UCSD-AML1 (cell line): ENCODE data around the gene SLAMF7.
A peak's percentile ranks its signal among the peaks of the same experiment; 100 is the strongest.

Source experiments
- DNase-seq: peaks from one replicate; lab custom pipeline; 2025; ENCODE audit not compliant: unreplicated experiment; lab: John Stamatoyannopoulos, UW

The SLAMF7 gene

DNA sequence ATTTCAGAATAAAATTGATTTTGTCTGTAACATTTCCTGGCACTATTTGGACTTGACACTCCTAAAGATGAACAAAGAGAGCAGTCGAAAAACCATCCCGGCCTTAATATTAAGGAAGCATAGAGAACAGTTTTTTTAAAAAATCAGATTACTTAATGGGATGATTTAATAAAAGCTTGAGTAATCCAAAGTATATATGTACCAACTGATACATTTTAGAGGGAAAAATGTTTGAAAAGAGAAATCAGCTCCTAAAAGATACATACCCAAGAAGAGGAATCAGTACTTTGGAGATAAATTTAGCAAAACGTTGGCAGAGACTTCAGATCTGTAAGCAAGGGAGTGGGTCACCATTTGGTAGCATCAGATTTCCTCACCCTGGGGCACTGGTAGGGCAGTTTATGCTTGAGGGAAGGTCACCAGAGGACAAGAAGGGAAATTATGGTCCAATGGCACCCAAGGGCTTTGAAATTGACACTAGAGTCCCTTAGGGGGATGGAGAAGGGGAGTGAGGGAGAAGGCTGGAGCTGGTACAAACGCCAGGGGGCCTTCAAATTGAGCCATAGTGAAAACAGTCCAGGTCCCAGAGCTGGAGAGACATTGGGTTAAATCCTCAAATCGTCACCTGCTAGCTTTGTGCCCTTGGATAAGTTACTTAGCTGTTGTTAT is 5.9 kb downstream of the SLAMF7 start:
- DNase-seq, result no peak

DNA sequence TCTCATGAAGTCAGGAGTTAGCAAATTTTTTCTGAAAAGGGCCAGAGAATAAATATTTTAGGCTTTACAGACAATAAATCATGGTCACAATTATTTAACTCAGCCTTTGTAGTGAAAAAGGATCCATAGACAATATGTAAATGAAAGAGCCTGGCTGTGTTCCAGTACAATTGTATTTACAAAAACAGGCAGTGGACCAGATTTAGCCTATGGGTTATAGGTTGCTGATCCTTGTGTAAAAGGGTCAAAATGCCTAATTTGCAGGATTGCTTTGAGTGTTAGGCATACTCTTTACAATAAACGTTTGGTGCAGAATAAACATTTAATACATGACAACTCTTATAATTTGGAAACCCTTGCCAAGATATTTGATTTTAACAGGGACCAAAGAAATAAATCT is 6.5 kb downstream of the SLAMF7 start:
- no peak for DNase-seq

DNA sequence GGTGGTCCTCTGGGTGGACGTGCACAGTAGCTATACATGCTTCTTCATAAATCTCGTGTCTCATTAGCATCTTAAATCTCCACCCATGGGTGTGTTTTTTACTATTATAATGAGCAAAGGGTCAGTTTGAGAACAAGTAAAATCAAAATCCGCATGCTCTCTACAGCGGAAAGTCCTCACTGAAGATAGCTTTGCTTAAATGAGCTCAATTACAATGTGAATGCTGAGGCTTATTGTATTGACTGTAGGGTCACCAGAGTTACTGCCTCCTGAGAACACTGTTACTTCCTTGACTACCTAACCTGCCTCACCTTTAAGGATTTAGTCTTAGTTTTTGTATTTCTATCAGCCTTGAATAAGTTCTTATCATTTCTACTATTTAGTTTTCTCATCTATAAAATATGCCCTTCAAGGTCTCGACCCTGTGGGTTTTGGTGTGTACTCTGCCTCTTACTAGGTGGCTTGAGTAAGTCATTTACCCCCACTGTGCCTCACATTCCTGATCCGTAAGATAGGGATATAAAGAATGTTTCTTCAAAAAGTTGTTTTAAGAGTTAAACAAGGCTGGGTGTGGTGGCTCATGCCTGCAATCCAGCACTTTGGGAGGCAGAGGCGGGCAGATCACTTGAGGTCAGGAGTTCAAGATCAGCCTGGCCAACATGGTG is 7.9 kb downstream of the SLAMF7 start:
- DNase-seq, result no peak

DNA sequence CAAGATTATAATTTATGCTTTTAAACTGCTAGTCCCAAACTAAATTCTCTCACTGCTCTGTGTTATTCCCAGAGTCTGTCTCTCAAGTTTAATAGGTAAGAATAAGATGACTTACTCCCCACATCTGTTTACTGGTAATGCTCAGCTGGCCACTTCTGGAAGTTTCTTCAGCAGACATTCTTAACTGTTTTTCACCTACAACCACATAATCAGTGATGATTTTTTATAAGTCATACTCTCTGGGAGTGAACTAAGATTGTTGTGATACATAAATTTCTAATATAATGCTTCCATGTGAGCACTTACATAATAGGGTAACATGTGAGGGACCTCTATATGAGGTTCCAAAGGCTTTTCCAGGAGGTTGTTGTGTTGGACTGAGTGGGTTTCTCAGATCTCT is 8.7 kb downstream of the SLAMF7 start:
- no peak for DNase-seq

DNA sequence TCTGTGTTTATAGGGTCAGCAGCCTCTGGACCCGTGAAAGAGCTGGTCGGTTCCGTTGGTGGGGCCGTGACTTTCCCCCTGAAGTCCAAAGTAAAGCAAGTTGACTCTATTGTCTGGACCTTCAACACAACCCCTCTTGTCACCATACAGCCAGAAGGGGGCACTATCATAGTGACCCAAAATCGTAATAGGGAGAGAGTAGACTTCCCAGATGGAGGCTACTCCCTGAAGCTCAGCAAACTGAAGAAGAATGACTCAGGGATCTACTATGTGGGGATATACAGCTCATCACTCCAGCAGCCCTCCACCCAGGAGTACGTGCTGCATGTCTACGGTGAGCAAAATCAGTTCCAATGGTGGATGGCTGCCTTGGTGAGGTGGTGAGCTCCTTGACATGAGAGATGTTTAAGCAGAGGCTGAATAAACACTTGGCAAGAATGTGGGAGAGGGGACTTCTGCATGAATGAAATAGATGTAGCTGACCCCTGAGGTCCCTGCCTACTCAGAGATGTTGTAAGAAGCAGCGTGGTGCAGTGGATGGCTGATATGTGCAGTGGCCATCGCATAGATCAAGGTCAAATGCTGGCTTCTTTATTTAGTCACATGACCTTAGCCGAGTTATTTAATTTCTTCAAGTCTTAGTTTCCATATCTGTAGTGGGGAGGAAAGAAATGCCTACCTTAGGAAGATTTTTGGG is 9.3 kb downstream of the SLAMF7 start:
- DNase-seq, result no peak

DNA sequence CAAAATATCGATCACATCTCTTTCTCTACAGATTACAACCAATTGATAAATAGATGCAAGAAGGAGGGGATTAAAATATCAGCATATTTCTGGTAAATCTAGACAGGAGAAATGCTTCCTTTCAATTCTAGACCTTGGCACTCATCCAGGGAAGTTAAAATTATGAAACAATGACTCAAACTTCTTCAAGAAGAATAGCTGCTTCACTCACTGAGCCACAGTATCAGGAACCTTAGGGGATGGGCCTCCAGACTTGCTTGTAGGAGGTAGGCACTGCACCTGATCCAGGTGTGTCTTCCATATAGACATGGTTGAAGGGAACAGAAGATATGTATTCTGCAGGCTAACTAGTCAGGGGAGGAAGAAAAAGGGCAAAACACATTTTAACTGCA is 9.8 kb downstream of the SLAMF7 start:
- DNase-seq, result no peak

DNA sequence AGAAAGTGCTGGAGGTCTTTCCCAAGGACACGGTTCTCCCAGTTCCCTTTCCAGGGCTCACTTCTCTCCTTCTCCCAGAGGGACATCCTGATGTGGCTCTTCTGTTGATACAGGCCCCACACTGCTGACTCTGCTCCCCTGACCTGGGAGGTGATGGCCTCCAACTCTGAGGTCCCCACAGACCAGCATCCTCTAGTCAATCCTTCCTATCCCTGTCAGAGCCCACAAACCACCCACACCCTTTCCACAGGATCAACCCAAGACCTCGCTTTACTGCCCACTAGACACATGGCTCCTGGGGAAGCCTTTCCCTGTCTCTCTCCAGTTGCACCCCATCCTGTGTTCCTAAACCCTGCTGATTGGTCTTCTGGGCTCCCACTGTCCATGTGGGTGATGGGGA is 11.6 kb downstream of the SLAMF7 start:
- no peak for DNase-seq

DNA sequence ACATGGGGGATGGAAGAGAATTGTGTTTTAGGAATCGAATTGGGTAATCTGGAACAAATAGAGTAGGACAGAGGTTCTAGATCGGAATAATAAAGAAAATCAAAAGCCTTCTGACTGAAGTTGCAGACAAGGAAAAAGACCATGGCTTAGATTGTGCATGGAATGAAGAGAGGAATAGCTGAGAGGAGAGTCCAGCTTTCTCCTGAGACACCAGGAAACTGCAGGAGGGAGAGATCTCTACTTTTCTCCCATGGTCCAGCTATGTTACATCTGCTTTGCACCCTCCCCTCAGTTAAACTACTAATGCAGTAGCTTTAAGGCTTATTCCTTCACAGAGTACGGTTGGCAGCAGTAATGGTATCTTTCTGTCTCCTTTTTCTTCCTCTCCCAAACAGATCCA is 13.4 kb downstream of the SLAMF7 start:
- DNase-seq, result no peak

DNA sequence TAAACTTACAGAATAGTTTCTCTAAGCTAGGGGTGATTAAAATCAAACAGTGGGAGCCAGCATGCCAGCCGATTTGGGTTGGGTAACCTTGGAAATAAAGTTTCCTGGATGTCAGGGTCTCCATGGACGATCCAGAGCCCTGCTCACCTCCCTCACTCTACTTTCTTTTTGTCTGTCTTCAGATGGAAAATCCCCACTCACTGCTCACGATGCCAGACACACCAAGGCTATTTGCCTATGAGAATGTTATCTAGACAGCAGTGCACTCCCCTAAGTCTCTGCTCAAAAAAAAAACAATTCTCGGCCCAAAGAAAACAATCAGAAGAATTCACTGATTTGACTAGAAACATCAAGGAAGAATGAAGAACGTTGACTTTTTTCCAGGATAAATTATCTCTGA is 13.9 kb downstream of the SLAMF7 start:
- no peak for DNase-seq

DNA sequence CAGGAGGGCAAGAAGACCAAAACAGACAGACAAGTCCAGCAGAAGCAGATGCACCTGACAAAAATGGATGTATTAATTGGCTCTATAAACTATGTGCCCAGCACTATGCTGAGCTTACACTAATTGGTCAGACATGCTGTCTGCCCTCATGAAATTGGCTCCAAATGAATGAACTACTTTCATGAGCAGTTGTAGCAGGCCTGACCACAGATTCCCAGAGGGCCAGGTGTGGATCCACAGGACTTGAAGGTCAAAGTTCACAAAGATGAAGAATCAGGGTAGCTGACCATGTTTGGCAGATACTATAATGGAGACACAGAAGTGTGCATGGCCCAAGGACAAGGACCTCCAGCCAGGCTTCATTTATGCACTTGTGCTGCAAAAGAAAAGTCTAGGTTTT is 14.5 kb downstream of the SLAMF7 start:
- no peak for DNase-seq

DNA sequence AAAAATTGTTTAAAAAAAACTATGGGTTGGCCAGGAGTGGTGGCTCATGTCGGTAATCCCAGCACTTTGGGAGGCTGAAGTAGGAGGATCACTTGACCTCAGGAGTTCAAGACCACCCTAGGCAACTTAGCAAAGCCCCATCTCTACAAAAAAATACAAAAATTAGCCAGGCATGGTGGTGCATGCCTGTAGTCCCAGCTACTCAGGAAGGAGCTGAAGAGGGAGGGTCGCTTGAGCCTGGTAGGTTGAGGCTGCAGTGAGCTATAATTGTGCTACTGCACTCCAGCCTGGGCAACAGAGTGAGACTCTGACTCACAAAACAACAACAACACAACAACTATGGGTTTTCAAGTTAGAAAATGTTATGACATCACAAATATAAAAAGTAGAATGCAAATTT is 16.4 kb downstream of the SLAMF7 start:
- DNase-seq, result no peak

DNA sequence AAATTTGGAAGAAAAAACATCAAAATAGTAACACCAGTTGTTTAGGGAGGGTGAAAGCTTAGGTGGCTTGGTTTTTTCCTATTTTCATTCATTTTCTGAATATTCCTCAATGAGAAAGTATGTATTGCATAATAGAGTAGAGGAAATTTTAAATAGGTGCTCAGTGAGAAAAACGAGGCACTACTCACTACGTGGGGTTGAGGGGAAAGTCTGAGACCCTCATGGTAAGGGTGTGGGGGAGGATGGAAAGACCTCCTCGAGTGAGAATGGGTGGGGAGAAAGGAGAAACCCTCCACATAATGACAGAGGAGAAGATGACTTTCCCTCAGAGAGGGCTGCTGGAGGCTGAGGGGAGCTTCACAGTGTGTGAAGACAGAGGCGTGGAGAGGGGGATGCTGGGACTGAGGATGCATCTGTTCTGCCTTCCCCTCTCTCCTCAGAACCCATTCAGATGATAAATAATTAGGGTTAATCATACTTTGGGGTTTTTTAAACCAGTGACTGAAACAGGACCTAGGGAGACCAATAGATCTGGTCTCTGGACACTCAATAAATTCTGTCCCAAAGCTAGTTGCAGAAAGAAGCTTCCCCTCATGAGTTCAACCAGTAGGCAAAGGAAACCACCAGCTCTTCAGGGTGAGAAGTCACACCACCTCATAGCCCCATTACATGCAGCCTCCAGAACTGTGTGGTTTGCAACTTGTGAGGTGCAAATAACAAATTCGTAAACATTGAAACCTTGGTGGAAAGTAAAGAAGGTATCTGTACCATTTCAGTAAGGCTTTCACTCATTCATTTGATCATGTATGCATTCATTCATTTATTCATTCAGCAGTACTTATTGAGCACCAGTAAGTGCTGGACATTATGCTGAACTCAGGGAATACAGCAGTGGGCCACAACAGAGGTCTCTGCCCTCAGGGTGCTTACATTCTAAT is 17.1 kb downstream of the SLAMF7 start:
- DNase-seq, result no peak

DNA sequence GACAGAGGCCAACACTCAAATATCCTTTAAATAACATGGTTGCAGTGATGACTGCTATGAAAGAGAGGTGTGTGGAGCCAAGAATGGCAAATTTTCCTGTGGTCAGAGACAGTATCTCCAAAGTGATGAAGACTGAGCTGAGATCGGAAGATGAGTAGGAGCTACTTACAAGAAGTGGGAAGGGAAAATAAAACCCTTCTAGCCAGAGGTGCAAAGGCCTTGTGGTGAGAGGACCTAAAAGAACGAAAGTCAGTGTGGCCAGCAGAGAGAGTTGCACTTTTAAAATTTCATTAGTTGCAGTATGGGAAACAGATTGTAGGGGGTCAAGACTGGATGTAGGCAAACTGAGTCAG is 17.8 kb downstream of the SLAMF7 start:
- DNase-seq, result no peak

DNA sequence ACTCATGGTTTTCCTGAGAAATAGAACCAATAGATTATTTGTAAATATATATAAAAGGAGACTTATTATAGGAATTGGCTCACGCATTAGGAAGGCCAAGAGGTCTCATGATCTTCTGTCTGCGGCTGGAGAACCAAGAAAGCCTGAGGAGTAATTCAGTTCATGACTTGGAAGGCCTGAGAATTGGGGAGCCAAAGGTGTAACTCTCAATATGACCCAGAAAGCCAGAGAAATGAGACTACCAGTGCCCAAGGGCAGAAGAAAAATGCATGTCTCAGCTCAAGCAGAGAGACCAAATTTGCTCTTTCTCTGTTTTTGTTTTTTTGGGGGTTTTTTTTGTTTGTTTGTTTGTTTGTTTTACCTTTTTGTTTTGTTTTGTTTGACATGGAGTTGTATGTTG is 19.5 kb downstream of the SLAMF7 start:
- no peak for DNase-seq

DNA sequence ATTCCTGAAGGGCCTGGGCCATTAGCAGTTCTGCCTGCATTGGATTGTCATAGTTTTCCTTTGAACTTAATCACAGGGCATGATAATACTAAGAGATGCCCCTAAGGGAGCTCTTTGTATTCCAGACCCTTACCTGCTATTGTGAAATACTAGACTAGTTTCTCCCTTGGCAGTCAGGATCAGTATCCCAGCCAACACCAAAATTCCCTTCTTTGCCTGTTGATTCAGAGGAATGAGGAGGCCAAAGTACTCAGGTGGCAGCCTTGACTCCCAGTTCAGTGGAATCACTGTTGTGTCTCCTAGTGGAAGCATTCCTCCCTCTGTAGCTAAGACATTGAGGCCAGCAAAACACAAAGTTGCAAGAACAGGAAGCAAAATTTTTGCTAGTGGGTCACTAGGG is 20.7 kb downstream of the SLAMF7 start:
- DNase-seq, result no peak

DNA sequence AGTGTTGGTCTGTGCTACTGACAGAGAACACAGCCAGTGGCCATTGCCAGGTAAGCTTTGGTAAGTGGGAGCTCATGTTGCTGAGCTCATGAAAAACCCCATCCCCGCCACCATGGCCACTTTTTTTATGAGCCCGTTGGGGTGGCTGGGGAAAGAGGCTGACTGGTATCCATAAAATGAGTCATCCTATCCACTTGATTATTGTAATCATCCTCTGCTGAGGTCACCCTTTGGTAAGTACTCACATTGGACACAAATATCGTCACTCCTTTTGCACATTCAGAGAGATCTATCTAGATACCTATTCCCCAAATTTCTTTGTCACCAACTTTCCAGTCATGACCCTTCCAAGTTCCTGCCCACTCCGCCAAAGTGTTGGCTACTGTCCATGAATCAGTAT is 22.0 kb downstream of the SLAMF7 start:
- DNase-seq, result no peak

DNA sequence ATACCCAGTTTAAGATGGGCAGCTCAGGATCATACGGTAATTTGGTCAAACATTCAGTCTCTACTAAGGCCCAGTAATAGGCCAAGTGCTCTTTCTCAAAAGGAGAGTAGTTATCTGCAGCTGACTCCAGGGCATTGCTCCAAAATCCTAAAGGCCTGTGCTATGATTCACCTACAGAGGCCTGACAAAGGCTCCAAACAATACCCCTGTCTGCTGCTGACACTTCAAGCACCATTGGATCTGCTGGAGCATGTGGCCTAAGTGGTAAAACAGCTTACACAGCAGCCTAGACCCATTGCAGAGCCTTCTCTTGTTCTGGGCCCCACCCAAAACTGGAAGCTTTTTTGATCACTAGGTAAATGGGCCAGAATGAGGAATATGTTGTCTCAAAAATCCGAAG is 22.8 kb downstream of the SLAMF7 start:
- no peak for DNase-seq

DNA sequence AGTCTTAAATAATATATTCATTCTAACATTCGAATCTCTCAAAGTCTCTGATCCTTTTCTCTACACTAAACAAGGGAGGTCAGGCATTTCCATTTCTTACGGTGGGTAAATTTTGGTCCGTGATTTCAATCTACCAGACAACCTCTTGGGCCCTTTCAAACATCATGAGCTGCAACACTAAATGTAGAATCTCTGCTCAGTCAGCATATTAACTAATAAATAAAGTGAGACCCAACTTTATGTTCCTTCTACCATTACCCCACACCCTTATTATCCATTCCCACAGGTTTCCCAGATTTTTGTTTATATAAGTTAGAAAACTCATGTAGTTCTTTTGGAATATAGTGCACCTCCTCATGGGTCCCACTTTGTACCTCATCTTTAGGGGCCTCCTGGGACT is 24.9 kb downstream of the SLAMF7 start:
- no peak for DNase-seq

DNA sequence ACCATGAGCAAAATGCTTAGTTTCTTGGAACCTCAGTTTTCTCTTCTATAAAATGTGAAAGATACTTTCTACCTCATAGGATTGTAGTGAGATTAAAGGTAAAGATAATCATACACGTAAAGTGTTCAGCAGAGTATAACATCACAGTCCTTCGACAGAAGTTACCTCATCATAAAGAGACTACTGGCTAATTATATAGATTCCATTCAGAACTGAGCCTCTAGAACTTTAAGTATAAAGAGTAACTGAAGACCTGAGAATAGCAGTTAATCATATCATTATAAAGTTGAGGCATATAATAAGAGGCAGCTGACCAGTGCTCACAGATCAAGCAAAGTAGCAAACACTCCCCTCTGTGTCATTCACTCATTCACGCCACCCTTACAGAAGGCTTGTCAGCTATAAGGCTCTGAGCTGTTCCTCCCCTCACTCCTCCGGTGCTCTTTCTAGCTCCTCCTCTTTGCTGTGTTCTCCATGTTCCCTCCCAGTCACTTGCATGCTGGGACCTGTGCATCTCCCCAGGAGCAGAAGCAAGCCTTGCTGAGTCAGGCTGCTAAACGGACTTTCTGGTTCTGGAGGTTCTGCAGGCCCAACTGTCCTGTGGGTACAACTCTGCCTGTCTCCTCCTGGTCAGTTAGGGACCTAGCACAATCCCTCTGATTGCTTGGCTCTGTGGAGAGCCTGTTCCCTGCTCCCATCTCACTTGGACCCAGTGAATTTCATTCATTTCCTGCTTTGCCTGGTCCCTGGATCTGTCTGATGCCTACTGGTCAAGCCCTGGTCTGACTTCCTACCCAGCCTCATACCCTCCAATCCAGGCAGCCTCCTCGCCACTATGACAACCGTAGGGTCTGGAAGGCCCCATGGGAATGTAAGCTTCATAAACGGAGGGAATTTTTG is 28.6 kb downstream of the SLAMF7 start:
- no peak for DNase-seq

DNA sequence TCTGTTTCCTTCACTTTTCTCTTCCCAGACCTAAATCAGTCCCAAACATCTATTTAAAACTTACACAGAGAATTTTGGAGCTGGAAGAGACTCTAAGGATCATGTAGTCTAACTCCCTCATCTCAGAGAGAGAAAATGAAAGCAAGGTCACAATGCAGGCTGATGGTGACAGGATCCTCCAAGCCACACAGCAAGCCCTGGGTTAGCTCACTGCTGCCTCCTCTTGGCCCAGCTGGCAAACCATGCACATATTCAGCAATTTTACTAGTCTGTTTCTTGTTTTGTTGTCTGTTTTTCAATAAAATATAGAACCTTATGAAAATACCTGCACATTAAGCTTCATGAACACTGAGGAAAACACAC is 29.2 kb downstream of the SLAMF7 start:
- peak; percentile 57 for DNase-seq

DNA sequence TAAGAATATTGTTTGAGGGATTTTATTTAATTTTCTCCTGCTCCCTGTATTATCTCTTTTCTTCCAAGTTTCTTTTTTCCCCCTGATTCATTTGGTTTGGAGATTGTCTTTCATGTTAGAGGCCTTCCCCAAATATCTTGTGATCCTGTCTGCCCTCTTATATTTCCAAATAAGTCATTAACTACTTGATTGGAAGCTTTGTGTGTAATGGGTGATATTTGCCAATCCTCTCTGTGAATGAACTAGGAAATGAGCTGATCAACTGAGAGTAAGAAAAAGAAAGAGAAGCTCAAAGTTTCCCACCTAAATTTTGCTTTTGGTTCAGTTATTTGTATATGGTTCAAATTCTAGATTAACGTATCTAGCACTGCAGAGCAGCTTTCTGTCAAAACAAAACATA is 33.3 kb downstream of the SLAMF7 start:
- DNase-seq, result no peak
